Measurements from ENCODE around the gene MPHOSPH9. TPM values are rescaled to one million over a fixed set of nuclear protein-coding genes. Genes with fewer than 3 reads are reported as not detected.

The MPHOSPH9 gene
- total and polyA plus RNA-seq, 2 donors (not counting 1 experiment from before 2014, with no cell fraction given): 11.8 to 45.1 TPM

DNA sequence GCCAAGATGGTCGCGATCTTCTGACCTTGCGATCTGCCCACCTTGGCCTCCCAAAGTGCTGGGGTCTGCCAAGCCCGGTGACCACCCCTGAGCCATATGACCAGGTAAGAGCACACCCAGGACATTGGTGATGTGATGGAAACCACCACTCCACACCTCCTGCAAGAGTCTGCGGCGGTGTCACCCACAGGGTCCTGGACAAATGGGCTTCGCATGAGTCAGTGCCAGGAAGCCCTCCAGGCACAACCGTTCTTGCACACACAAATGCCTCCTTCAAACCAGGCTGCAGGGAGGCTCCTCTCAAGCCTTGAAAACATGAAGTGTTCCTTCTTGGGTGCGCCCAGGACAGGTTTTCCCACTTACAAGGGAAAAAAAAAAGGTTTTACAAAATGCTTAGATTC, 98.7 kb downstream of the MPHOSPH9 start:
- Histone ChIP-seq H4K20me1 (ENCODE audit: control insufficient read depth, insufficient read depth, low read length, poor library complexity, severe bottlenecking) (no peaks in the 10 kb centered on the region), H2AFZ (ENCODE audit: insufficient read depth, low read depth, low read length, poor library complexity, severe bottlenecking) (no peak overlapping the region), H3K27ac (ENCODE audit: low read length in 2 of 2) (no peak overlapping the region), H3K9me3 (ENCODE audit: control extremely low read depth in 1 of 3, control insufficient read depth in 2 of 3, insufficient read depth in 1 of 3, low read length in 2 of 3) (peaks cover 0 to 8% (median 0%) of the 10 kb centered on the region in 3 donors), H3K9ac (ENCODE audit: low read length) (no peak overlapping the region), H3K4me1 (ENCODE audit: control insufficient read depth in 2 of 2, insufficient read depth in 2 of 2, low read length in 2 of 2) (peaks cover 23 to 46% of the 10 kb centered on the region in 2 donors), H3K27me3 (replicated peaks in 1 of 4; ENCODE audit: control extremely low read depth in 1 of 4, control insufficient read depth in 3 of 4, insufficient read depth in 4 of 4, low read length in 3 of 4) (no peaks in the 10 kb centered on the region), H3K4me2 (replicated peaks; ENCODE audit: low read depth, low read length, poor library complexity, severe bottlenecking) (no peak overlapping the region), H3K4me3 (ENCODE audit: control extremely low read depth in 1 of 5, extremely low read depth in 1 of 5, insufficient read depth in 1 of 5, low read depth in 2 of 5, low read length in 4 of 5) (no peak overlapping the region), H3K79me2 (ENCODE audit: control insufficient read depth, insufficient read depth, low read length) (peaks cover 33% of the 10 kb centered on the region), H3K36me3 (replicated peaks in 1 of 2; ENCODE audit: control extremely low read depth in 1 of 2, control insufficient read depth in 1 of 2, extremely low read depth in 1 of 2, insufficient read depth in 2 of 2, low read length in 1 of 2) (no peaks in the 10 kb centered on the region)
- H3K27ac Mint-ChIP-seq: no peak overlapping the region
- H3K27me3 Mint-ChIP-seq: no peaks in the 10 kb centered on the region
- POLR2A ChIA-PET: no interaction called here
- CTCF ChIA-PET: interaction anchor here (1.0 to 1.3 kb wide), 3 partner anchors 9 to 91 kb away, joined by 3 to 6 read pairs (median 4); no protein-coding TSS in a partner anchor
- no peak for DNase-seq
- H3K9me3 Mint-ChIP-seq (ENCODE audit: insufficient read depth): no peaks in the 10 kb centered on the region
- 91% methylated on average over 6 of the region's 9 CpGs for WGBS (ENCODE audit: insufficient coverage)
- H3K4me3 Mint-ChIP-seq: no peak overlapping the region
- H3K4me1 Mint-ChIP-seq: peaks cover 46% of the 10 kb centered on the region
- intact Hi-C loops (cut with micrococcal nuclease): no loop called here
- ATAC-seq (ENCODE audit: low read depth): no peak
- TF ChIP-seq, protein P1, sequence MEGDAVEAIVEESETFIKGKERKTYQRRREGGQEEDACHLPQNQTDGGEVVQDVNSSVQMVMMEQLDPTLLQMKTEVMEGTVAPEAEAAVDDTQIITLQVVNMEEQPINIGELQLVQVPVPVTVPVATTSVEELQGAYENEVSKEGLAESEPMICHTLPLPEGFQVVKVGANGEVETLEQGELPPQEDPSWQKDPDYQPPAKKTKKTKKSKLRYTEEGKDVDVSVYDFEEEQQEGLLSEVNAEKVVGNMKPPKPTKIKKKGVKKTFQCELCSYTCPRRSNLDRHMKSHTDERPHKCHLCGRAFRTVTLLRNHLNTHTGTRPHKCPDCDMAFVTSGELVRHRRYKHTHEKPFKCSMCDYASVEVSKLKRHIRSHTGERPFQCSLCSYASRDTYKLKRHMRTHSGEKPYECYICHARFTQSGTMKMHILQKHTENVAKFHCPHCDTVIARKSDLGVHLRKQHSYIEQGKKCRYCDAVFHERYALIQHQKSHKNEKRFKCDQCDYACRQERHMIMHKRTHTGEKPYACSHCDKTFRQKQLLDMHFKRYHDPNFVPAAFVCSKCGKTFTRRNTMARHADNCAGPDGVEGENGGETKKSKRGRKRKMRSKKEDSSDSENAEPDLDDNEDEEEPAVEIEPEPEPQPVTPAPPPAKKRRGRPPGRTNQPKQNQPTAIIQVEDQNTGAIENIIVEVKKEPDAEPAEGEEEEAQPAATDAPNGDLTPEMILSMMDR (IDR thresholded peaks at IDR 0.05): no peak
- TF ChIP-seq EZH2 (IDR thresholded peaks at IDR 0.05; ENCODE audit: borderline replicate concordance, insufficient read depth, low read depth, low read length, poor library complexity, severe bottlenecking): no peak

DNA sequence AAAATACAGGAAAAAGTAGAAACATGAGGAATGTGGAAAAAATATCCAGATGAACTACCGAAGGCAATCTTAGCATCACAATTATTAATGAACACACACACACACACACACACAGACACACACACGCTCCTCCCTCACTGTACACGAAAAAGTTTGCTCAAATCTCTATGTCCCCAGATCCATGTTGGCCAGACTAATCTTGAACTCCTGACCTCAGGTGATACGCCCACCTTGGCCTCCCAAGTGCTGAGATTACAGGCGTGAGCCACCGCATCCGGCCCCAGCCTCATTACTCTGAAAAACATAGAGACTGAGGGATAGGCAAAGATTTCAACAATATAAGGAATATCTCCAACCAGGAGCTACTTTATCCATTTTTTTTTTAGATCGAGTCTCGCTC, 99.2 kb downstream of the MPHOSPH9 start:
- Histone ChIP-seq H4K20me1 (ENCODE audit: control insufficient read depth, insufficient read depth, low read length, poor library complexity, severe bottlenecking) (no peaks in the 10 kb centered on the region), H3K4me2 (replicated peaks; ENCODE audit: low read depth, low read length, poor library complexity, severe bottlenecking) (no peak overlapping the region), H3K27ac (ENCODE audit: low read length in 2 of 2) (no peak overlapping the region), H3K27me3 (replicated peaks in 1 of 4; ENCODE audit: control extremely low read depth in 1 of 4, control insufficient read depth in 3 of 4, insufficient read depth in 4 of 4, low read length in 3 of 4) (no peaks in the 10 kb centered on the region), H3K9ac (ENCODE audit: low read length) (no peak overlapping the region), H2AFZ (ENCODE audit: insufficient read depth, low read depth, low read length, poor library complexity, severe bottlenecking) (no peak overlapping the region), H3K4me3 (ENCODE audit: control extremely low read depth in 1 of 5, extremely low read depth in 1 of 5, insufficient read depth in 1 of 5, low read depth in 2 of 5, low read length in 4 of 5) (no peak overlapping the region), H3K9me3 (ENCODE audit: control extremely low read depth in 1 of 3, control insufficient read depth in 2 of 3, insufficient read depth in 1 of 3, low read length in 2 of 3) (peaks cover 0 to 8% (median 0%) of the 10 kb centered on the region in 3 donors), H3K4me1 (ENCODE audit: control insufficient read depth in 2 of 2, insufficient read depth in 2 of 2, low read length in 2 of 2) (peaks cover 23 to 46% of the 10 kb centered on the region in 2 donors), H3K79me2 (ENCODE audit: control insufficient read depth, insufficient read depth, low read length) (peaks cover 34% of the 10 kb centered on the region), H3K36me3 (replicated peaks in 1 of 2; ENCODE audit: control extremely low read depth in 1 of 2, control insufficient read depth in 1 of 2, extremely low read depth in 1 of 2, insufficient read depth in 2 of 2, low read length in 1 of 2) (no peaks in the 10 kb centered on the region)
- CTCF ChIA-PET: interaction anchor here (1.2 kb wide), 1 partner anchor 10 kb away, joined by 4 read pairs; no protein-coding TSS in a partner anchor
- Mint-ChIP-seq H3K4me1 (peaks cover 46% of the 10 kb centered on the region), H3K4me3 (no peak overlapping the region), H3K9me3 (ENCODE audit: insufficient read depth) (no peaks in the 10 kb centered on the region), H3K27me3 (no peaks in the 10 kb centered on the region), H3K27ac (peak overlapping the region; percentile 83)
- POLR2A ChIA-PET: no interaction called here
- intact Hi-C loops (cut with micrococcal nuclease): no loop called here
- TF ChIP-seq, protein P1 (IDR thresholded peaks at IDR 0.05): no peak
- no peak for TF ChIP-seq EZH2 (IDR thresholded peaks at IDR 0.05; ENCODE audit: borderline replicate concordance, insufficient read depth, low read depth, low read length, poor library complexity, severe bottlenecking)
- DNase-seq (no peak), ATAC-seq (ENCODE audit: low read depth) (no peak)
- no CpG with 5 or more reads among the region's 9 CpGs for WGBS (ENCODE audit: insufficient coverage)
